ENCODE data around the gene PRKN.

The PRKN gene

GRCh38 chr6:161393292-161393691 lies 1334.3 kb downstream of the PRKN start:
- intact Hi-C loops (cut with DNase I; ENCODE audit: low total_unique reads), result loop anchor here (10.0 kb wide), 1 partner anchor 302 kb away; no protein-coding TSS in a partner anchor

GRCh38 chr6:161389756-161390155 lies 1337.8 kb downstream of the PRKN start:
- intact Hi-C loops (cut with DNase I; ENCODE audit: low total_unique reads), result loop anchor here (10.0 kb wide), 1 partner anchor 305 kb away; no protein-coding TSS in a partner anchor
- no peak for TF ChIP-seq CTCF (IDR thresholded peaks at IDR 0.05)
- no peaks in the 10 kb centered on the region for H3K36me3 ChIP-seq
- no peaks in the 10 kb centered on the region for H3K27me3 ChIP-seq
- no peak overlapping the region for H3K4me3 ChIP-seq
- H3K9me3 ChIP-seq, result no peaks in the 10 kb centered on the region
- DNase-seq, result no peak
- H3K4me1 ChIP-seq, result no peaks in the 10 kb centered on the region
- H3K27ac ChIP-seq, result no peak overlapping the region

More at GRCh38 chr6:161393292-161393691, 1334.3 kb downstream of the PRKN start:
- no peak overlapping the region for H3K27ac ChIP-seq
- H3K4me3 ChIP-seq, result no peak overlapping the region
- H3K9me3 ChIP-seq, result no peaks in the 10 kb centered on the region
- no peak for DNase-seq
- no peak for TF ChIP-seq CTCF (IDR thresholded peaks at IDR 0.05)
- H3K36me3 ChIP-seq, result no peaks in the 10 kb centered on the region
- no peaks in the 10 kb centered on the region for H3K4me1 ChIP-seq
- no peaks in the 10 kb centered on the region for H3K27me3 ChIP-seq

GRCh38 chr6:161383951-161384350 lies 1343.6 kb downstream of the PRKN start:
- Histone ChIP-seq H3K27ac (no peak overlapping the region), H3K27me3 (no peaks in the 10 kb centered on the region), H3K4me1 (no peaks in the 10 kb centered on the region), H3K36me3 (no peaks in the 10 kb centered on the region), H3K9me3 (no peaks in the 10 kb centered on the region), H3K4me3 (no peak overlapping the region)
- DNase-seq, result no peak
- intact Hi-C loops (cut with DNase I; ENCODE audit: low total_unique reads), result no loop called here
- TF ChIP-seq CTCF (IDR thresholded peaks at IDR 0.05), result no peak

- TF ChIP-seq CTCF (IDR thresholded peaks at IDR 0.05), result no peak
- H3K36me3 ChIP-seq, result no peaks in the 10 kb centered on the region
- intact Hi-C loops (cut with DNase I; ENCODE audit: low total_unique reads), result loop anchor here (5.0 kb wide), 1 partner anchor 243 kb away; no protein-coding TSS in a partner anchor
- H3K4me1 ChIP-seq, result peaks cover 0 to 10% (median 4%) of the 10 kb centered on the region in 4 donors
- DNase-seq, result no peak
- H3K4me3 ChIP-seq, result no peak overlapping the region
- H3K27me3 ChIP-seq, result no peaks in the 10 kb centered on the region
- H3K27ac ChIP-seq, result no peak overlapping the region
- H3K9me3 ChIP-seq, result no peaks in the 10 kb centered on the region
Measured at GRCh38 chr6:161379834-161380582, 1347.6 kb downstream of the PRKN start.

GRCh38 chr6:161378115-161378514 lies 1349.5 kb downstream of the PRKN start:
- no peak for DNase-seq
- H3K36me3 ChIP-seq, result no peaks in the 10 kb centered on the region
- no peak overlapping the region for H3K4me3 ChIP-seq
- no peaks in the 10 kb centered on the region for H3K9me3 ChIP-seq
- no peaks in the 10 kb centered on the region for H3K27me3 ChIP-seq
- peaks cover 0 to 16% (median 7%) of the 10 kb centered on the region in 4 donors for H3K4me1 ChIP-seq
- no peak for TF ChIP-seq CTCF (IDR thresholded peaks at IDR 0.05)
- intact Hi-C loops (cut with DNase I; ENCODE audit: low total_unique reads), result loop anchor here (5.0 kb wide), 1 partner anchor 241 kb away; no protein-coding TSS in a partner anchor
- no peak overlapping the region for H3K27ac ChIP-seq

Measured in tibial artery (tissue), 4 donors.